ENCODE measurements around the gene PRDM2.

PRDM2 gene

GRCh38 chr1:13851726-13852125 is 151.7 kb downstream of the PRDM2 start:
- no peak for DNase-seq (ENCODE audit: low spot score)

- no peak for DNase-seq (ENCODE audit: low spot score)
Measured at GRCh38 chr1:13855554-13855953, 155.6 kb downstream of the PRDM2 start.

- no peak for DNase-seq (ENCODE audit: low spot score)
Measured at GRCh38 chr1:13860031-13860430, 160.0 kb downstream of the PRDM2 start.

- DNase-seq (ENCODE audit: low spot score): no peak
Measured at GRCh38 chr1:13864760-13865159, 164.8 kb downstream of the PRDM2 start.

- DNase-seq (ENCODE audit: low spot score): no peak
Measured at GRCh38 chr1:13865851-13866250, 165.9 kb downstream of the PRDM2 start.

- no peak for DNase-seq (ENCODE audit: low spot score)
Measured at GRCh38 chr1:13867603-13868002, 167.6 kb downstream of the PRDM2 start.

GRCh38 chr1:13869172-13869797 is 169.3 kb downstream of the PRDM2 start:
- no peak for DNase-seq (ENCODE audit: low spot score)

- no peak for DNase-seq (ENCODE audit: low spot score)
Measured at GRCh38 chr1:13871413-13871812, 171.4 kb downstream of the PRDM2 start.

GRCh38 chr1:13871886-13872285 is 171.9 kb downstream of the PRDM2 start:
- DNase-seq (ENCODE audit: low spot score): no peak

- no peak for DNase-seq (ENCODE audit: low spot score)
Measured at GRCh38 chr1:13873032-13873431, 173.0 kb downstream of the PRDM2 start.

Measured in HuH-7.5 (cell line).